Esophagus squamous epithelium (tissue), 5 donors: Measurements from ENCODE around the gene PTPA. TPM values are rescaled to one million over a fixed set of nuclear protein-coding genes. Genes with fewer than 3 reads are reported as not detected.
"Not testable (repeated sequence)": the region's sequence is repeated elsewhere in the genome, so short reads cannot be mapped to it uniquely, and the experiment has no call there.

ENCODE experiments used
- DNase-seq: peaks from one replicate; lab custom pipeline; 2025; lab: John Stamatoyannopoulos, UW
- H3K27ac ChIP-seq, 4 donors: fragments of 200-600 bp; sonication (generic); one replicate each; pipeline ENCODE4 v1.5.1; 2016 to 2019; ENCODE audit warnings: mild to moderate bottlenecking in 1 of 4
- H3K27me3 ChIP-seq, 4 donors: fragments of 200-600 bp; sonication (generic); 1 replicate in 3 of 4; 2 replicates in 1 of 4; pipeline versions ENCODE4 v1.5.1 to v1.6.0; 2017 to 2021; ENCODE audit warnings: antibody characterized with exemption in 1 of 4
- H3K36me3 ChIP-seq, 3 donors: fragments of 200-600 bp; sonication (generic); one replicate each; pipeline ENCODE4 v1.5.1; 2016 to 2019
- H3K4me1 ChIP-seq, 3 donors: fragments of 200-600 bp; sonication (generic); one replicate each; pipeline ENCODE4 v1.5.1; 2017 to 2019
- H3K4me3 ChIP-seq, 4 donors: fragments of 200-600 bp; sonication (generic); 1 replicate in 3 of 4; 2 replicates in 1 of 4; pipeline ENCODE4 v1.5.1; 2016 to 2019; ENCODE audit warnings: mild to moderate bottlenecking in 2 of 4, moderate library complexity in 1 of 4
- H3K9me3 ChIP-seq, 3 donors: fragments of 200-600 bp; sonication (generic); one replicate each; pipeline ENCODE4 v1.5.1; 2016 to 2019
- POLR2A ChIP-seq, 4 donors: fragments of 450-650 bp; IDR thresholded peaks; one replicate each; pipeline ENCODE4 v1.6.1; 2017; ENCODE audit warnings: antibody characterized with exemption in 4 of 4, mild to moderate bottlenecking in 4 of 4, moderate library complexity in 3 of 4
- WGBS, 2 donors: methylation state at CpG; one replicate each; pipeline ENCODE4 v1.1.5; 2018; 5-methylcytosine and 5-hydroxymethylcytosine counted together
- intact Hi-C: fragments of 100-400 bp; cut with DNase I; formaldehyde crosslinking; loops from one replicate; pipeline ENCODE4 v1.15.0; 2022
- total RNA-seq, 4 donors: library from RNA; depleted of rRNA; stranded (reverse); fragments of >200 nt; gene quantifications; one replicate each; pipeline ENCODE4 v1.1.0, GENCODE V29; 2016
- TF ChIP-seq, protein P1 (sequence below), 6 experiments: fragments of 450-650 bp in 4 of 6; fragments of 200-600 bp in 2 of 6; sonication (generic) in 2 of 6; IDR thresholded peaks; one replicate each; pipeline ENCODE4 v1.5.1; 2016 to 2019; ENCODE audit warnings: antibody characterized with exemption in 6 of 6, mild to moderate bottlenecking in 4 of 6, moderate library complexity in 4 of 6
- donor health status: DM: yes; HTN: yes; CAD: no.

Gene PTPA
- total RNA-seq, 4 donors from 2014 or later, result 59.1 to 110 (median 80.6) TPM

DNA sequence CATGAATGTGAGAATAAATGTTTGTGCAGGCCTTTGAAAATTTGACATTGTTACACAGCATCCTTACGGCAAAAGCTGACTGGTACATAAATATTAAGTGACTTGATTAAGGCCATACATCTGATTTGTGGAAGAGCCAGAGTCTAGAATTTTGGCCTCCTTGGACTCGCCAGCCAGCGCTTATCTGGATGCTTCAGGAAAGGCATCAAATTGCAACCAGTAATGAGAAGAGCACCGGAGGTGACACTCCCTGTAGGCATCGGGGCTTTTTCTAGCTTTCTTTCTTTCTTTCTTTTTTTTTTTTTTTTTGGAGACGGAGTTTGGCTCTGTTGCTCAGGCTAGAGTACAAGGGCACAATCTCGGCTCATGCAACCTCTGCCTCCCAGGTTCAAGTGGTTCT lies 80.0 kb downstream of the PTPA start:
- DNase-seq, result no peak
- Histone ChIP-seq H3K27me3 (peaks cover 0 to 18% (median 0%) of the 10 kb centered on the region in 4 donors), H3K4me1 (no peaks in the 10 kb centered on the region), H3K36me3 (no peaks in the 10 kb centered on the region), H3K27ac (no peak overlapping the region), H3K9me3 (peaks cover 0 to 4% (median 0%) of the 10 kb centered on the region in 3 donors), H3K4me3 (no peak overlapping the region)
- no peak for TF ChIP-seq POLR2A (IDR thresholded peaks at IDR 0.05)
- TF ChIP-seq, protein P1, sequence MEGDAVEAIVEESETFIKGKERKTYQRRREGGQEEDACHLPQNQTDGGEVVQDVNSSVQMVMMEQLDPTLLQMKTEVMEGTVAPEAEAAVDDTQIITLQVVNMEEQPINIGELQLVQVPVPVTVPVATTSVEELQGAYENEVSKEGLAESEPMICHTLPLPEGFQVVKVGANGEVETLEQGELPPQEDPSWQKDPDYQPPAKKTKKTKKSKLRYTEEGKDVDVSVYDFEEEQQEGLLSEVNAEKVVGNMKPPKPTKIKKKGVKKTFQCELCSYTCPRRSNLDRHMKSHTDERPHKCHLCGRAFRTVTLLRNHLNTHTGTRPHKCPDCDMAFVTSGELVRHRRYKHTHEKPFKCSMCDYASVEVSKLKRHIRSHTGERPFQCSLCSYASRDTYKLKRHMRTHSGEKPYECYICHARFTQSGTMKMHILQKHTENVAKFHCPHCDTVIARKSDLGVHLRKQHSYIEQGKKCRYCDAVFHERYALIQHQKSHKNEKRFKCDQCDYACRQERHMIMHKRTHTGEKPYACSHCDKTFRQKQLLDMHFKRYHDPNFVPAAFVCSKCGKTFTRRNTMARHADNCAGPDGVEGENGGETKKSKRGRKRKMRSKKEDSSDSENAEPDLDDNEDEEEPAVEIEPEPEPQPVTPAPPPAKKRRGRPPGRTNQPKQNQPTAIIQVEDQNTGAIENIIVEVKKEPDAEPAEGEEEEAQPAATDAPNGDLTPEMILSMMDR (IDR thresholded peaks at IDR 0.05), result no peak
- WGBS, 2 donors, result 88 to 90% methylated on average over 7 of the region's 7 CpGs
- intact Hi-C loops, result loop anchor here (10.0 kb wide), 1 partner anchor 114 kb away; no protein-coding TSS in a partner anchor

DNA sequence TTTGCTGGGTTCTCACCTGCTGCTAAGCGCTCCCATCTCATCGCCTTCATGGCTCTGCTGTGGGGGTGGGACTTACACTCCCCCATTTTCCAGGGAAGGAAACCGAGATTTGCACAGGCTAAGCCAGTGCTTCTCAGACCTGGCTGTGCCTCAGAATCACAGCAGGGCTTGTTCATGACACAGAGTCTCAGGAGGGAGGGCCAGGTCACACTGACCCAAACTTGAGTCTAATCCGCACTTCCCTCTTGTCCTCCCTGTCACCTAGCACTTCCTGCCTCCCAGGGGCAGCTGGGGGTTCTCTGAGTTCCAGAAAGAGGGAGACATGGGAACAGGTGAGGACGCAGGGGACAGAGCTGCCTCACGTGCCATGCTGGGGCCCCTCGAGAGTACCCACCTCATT lies 82.4 kb downstream of the PTPA start:
- intact Hi-C loops, result loop anchor here (10.0 kb wide), 1 partner anchor 111 kb away; no protein-coding TSS in a partner anchor
- Histone ChIP-seq H3K4me3 (no peak overlapping the region), H3K4me1 (peaks cover 5 to 13% (median 11%) of the 10 kb centered on the region in 3 donors), H3K36me3 (no peaks in the 10 kb centered on the region), H3K9me3 (peaks cover 0 to 4% (median 0%) of the 10 kb centered on the region in 3 donors), H3K27me3 (peaks cover 0 to 18% (median 0%) of the 10 kb centered on the region in 4 donors), H3K27ac (no peak overlapping the region)
- WGBS, 2 donors, result 79 to 84% methylated on average over 2 to 7 of the region's 7 CpGs
- TF ChIP-seq, protein P1 (IDR thresholded peaks at IDR 0.05), result no peak
- TF ChIP-seq POLR2A (IDR thresholded peaks at IDR 0.05), result no peak
- DNase-seq, result no peak

DNA sequence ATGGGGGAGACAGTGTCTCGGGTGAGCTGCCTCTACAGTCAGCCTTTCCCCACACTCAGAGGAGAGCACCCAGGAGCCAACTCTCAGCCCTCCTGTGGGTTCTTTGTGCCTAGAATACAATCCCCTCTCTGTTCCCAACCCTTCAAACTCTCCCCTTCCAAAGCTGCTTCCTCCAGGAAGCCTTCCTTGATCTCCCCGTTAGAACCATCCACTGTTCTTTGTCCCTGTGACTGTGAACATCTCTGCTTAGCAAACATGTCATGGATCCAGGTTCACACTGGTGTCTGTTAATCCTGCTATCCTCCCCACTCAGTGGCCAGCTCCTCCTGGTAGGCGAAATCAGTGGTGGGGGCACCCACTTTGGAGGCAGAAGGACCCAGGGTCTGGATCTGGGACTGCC lies 83.0 kb downstream of the PTPA start:
- peaks cover 0 to 18% (median 0%) of the 10 kb centered on the region in 4 donors for H3K27me3 ChIP-seq
- no peak for DNase-seq
- TF ChIP-seq, protein P1 (IDR thresholded peaks at IDR 0.05), result no peak
- no peak for TF ChIP-seq POLR2A (IDR thresholded peaks at IDR 0.05)
- intact Hi-C loops, result loop anchor here (10.0 kb wide), 1 partner anchor 111 kb away; no protein-coding TSS in a partner anchor
- WGBS, 2 donors, result 53 to 63% methylated on average over 3 of the region's 3 CpGs
- no peaks in the 10 kb centered on the region for H3K36me3 ChIP-seq
- peaks cover 5 to 18% (median 15%) of the 10 kb centered on the region in 3 donors for H3K4me1 ChIP-seq
- peaks cover 0 to 4% (median 0%) of the 10 kb centered on the region in 3 donors for H3K9me3 ChIP-seq
- H3K27ac ChIP-seq, result no peak overlapping the region
- H3K4me3 ChIP-seq, result no peak overlapping the region

DNA sequence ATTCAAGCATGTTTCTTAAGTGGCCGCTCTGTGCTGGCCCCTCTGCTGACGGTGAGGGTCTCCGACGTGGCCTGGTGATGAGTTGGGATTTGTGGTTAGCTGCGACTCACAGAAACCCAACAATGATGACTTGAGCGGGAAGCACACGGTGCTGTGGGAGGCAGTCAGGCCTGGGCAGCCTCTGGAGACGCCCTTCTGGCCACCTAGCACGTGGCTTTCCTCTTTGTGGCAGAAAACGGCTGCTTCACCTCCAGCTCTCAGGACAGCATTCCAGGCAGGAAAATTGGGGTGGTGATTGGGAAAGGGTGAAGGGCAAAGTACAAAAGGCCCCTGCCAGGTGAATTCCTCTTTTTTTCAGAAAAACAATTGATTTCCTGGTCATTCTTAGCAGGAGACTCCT lies 84.4 kb downstream of the PTPA start:
- Histone ChIP-seq H3K36me3 (no peaks in the 10 kb centered on the region), H3K4me3 (no peak overlapping the region), H3K4me1 (peaks cover 5 to 19% (median 15%) of the 10 kb centered on the region in 3 donors), H3K27me3 (peaks cover 0 to 18% (median 0%) of the 10 kb centered on the region in 4 donors), H3K27ac (no peak overlapping the region), H3K9me3 (peaks cover 0 to 4% (median 0%) of the 10 kb centered on the region in 3 donors)
- no peak for DNase-seq
- TF ChIP-seq, protein P1 (IDR thresholded peaks at IDR 0.05), result no peak
- no peak for TF ChIP-seq POLR2A (IDR thresholded peaks at IDR 0.05)
- WGBS, 2 donors, result 58 to 81% methylated on average over 2 to 8 of the region's 10 CpGs
- intact Hi-C loops, result loop anchor here (10.0 kb wide), 1 partner anchor 109 kb away; no protein-coding TSS in a partner anchor

DNA sequence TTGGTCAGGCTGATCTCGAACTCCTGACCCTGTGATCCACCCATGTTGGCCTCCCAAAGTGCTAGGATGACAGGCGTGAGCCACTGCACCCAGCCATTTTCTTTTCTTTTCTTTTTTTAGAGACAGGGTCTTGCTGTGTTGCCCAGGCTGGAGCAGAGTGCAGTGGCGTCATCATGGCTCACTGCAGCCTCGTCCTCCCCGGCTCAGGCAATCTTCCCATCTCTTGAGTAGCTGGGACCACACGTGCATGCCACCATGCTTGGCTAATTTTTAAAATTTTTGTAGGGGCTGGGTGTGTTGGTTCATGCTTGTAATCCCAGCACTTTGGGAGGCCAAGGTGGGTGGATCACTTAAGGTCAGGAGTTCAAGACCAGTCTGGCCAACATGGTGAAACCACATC lies 85.8 kb downstream of the PTPA start:
- 86 to 88% methylated on average over 2 to 6 of the region's 6 CpGs for WGBS, 2 donors
- not testable (repeated sequence) for H3K27ac ChIP-seq

More for the DNA sequence above, 85.8 kb downstream of the PTPA start:
- intact Hi-C loops, result loop anchor here (10.0 kb wide), 1 partner anchor 108 kb away; no protein-coding TSS in a partner anchor
- DNase-seq, H3K36me3 ChIP-seq, H3K4me3 ChIP-seq, H3K9me3 ChIP-seq: not testable (repeated sequence)
- H3K4me1 ChIP-seq, result peaks cover 5 to 19% (median 15%) of the 10 kb centered on the region in 3 donors
- H3K27me3 ChIP-seq, result peaks cover 0 to 18% (median 0%) of the 10 kb centered on the region in 4 donors
